DOHH2 (cell line): ENCODE measurements around the gene ADAMTS8.

Experiments
- H3F3A ChIP-seq: fragments of 200-600 bp; sonication (generic), shearing (Covaris generic); 2 replicates; pipeline ENCODE4 v1.6.0; 2016; ENCODE audit warnings: antibody characterized with exemption, mild to moderate bottlenecking; ENCODE audit not compliant: control insufficient read depth, insufficient read depth
- H3K27ac ChIP-seq: fragments of 200-600 bp; sonication (generic); 2 replicates; pipeline ENCODE4 v1.5.1; 2014; ENCODE audit warnings: low read depth, mild to moderate bottlenecking, low read length, moderate library complexity
- H3K27me3 ChIP-seq: fragments of 200-600 bp; sonication (generic); 2 replicates; pipeline ENCODE4 v1.6.1; 2014; ENCODE audit warnings: mild to moderate bottlenecking, low read length, mixed read lengths; ENCODE audit not compliant: control insufficient read depth
- H3K36me3 ChIP-seq: fragments of 200-600 bp; sonication (generic); 2 replicates; pipeline ENCODE4 v1.6.1; 2014; ENCODE audit warnings: mild to moderate bottlenecking, low read length, moderate library complexity, mixed read lengths; ENCODE audit not compliant: control insufficient read depth
- H3K4me1 ChIP-seq: fragments of 200-600 bp; sonication (generic); 2 replicates; pipeline ENCODE4 v1.6.1; 2014; ENCODE audit warnings: mild to moderate bottlenecking, low read length, mixed read lengths; ENCODE audit not compliant: control insufficient read depth
- H3K4me2 ChIP-seq: fragments of 200-600 bp; sonication (generic); 2 replicates; pipeline ENCODE4 v1.6.0; 2014; ENCODE audit warnings: mild to moderate bottlenecking, low read length, moderate library complexity
- H3K4me3 ChIP-seq: fragments of 200-600 bp; sonication (generic); 2 replicates; pipeline ENCODE4 v1.5.1; 2014; ENCODE audit warnings: mild to moderate bottlenecking, low read length, mixed read lengths
- H3K79me2 ChIP-seq: fragments of 200-600 bp; sonication (generic); 2 replicates; pipeline ENCODE4 v1.6.1; 2014; ENCODE audit warnings: mild to moderate bottlenecking, low read length, mixed read lengths; ENCODE audit not compliant: control insufficient read depth
- H3K9me2 ChIP-seq: fragments of 200-600 bp; sonication (generic); replicated peaks from 2 replicates; pipeline ENCODE4 v1.6.1; 2014; ENCODE audit warnings: mild to moderate bottlenecking, low read length, mixed read lengths; ENCODE audit not compliant: control insufficient read depth
- H3K9me3 ChIP-seq: fragments of 200-600 bp; sonication (generic); 2 replicates; pipeline ENCODE4 v1.6.1; 2014; ENCODE audit warnings: antibody characterized with exemption, low read length, mixed read lengths; ENCODE audit not compliant: control insufficient read depth, insufficient read depth
- H4K20me1 ChIP-seq: fragments of 200-600 bp; sonication (generic); 2 replicates; pipeline ENCODE4 v1.6.0; 2014; ENCODE audit warnings: low read depth, mild to moderate bottlenecking, antibody characterized with exemption, low read length, moderate library complexity; ENCODE audit not compliant: control insufficient read depth, insufficient read depth
- EZH2phosphoT487 ChIP-seq: fragments of 200-600 bp; sonication (generic); IDR thresholded peaks from 2 replicates; pipeline ENCODE4 v1.6.1; 2017; ENCODE audit warnings: borderline replicate concordance, mild to moderate bottlenecking, antibody characterized with exemption, low read length, moderate library complexity, mixed read lengths
- TF ChIP-seq, protein P1 (sequence below): fragments of 200-600 bp; sonication (generic); IDR thresholded peaks from one replicate; pipeline ENCODE4 v1.5.1; 2014; ENCODE audit warnings: antibody characterized with exemption, mild to moderate bottlenecking, low read depth, low read length; ENCODE audit not compliant: poor library complexity, severe bottlenecking

ADAMTS8 gene

DNA sequence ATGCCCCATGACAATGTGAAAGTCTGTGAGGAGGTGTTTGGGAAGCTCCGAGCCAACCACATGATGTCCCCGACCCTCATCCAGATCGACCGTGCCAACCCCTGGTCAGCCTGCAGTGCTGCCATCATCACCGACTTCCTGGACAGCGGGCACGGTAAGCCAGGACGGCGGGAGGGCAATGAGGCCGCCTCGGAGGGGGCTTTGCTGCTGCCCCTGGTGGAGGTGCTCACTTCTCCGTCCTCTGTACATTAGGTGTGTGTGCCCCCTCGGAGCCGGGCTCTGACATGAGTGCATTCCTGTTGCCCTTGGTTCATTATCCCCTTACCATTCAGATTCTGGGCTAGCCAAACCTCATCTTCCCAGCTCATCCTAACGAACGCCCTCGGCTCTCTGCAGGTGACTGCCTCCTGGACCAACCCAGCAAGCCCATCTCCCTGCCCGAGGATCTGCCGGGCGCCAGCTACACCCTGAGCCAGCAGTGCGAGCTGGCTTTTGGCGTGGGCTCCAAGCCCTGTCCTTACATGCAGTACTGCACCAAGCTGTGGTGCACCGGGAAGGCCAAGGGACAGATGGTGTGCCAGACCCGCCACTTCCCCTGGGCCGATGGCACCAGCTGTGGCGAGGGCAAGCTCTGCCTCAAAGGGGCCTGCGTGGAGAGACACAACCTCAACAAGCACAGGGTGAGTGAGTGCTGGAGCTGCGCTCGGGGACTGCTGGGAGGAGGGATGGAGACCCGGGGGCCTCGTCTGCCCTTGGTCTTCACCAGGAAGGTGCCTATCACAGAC, 33.9 kb upstream of the ADAMTS8 start:
- TF ChIP-seq, protein P1, sequence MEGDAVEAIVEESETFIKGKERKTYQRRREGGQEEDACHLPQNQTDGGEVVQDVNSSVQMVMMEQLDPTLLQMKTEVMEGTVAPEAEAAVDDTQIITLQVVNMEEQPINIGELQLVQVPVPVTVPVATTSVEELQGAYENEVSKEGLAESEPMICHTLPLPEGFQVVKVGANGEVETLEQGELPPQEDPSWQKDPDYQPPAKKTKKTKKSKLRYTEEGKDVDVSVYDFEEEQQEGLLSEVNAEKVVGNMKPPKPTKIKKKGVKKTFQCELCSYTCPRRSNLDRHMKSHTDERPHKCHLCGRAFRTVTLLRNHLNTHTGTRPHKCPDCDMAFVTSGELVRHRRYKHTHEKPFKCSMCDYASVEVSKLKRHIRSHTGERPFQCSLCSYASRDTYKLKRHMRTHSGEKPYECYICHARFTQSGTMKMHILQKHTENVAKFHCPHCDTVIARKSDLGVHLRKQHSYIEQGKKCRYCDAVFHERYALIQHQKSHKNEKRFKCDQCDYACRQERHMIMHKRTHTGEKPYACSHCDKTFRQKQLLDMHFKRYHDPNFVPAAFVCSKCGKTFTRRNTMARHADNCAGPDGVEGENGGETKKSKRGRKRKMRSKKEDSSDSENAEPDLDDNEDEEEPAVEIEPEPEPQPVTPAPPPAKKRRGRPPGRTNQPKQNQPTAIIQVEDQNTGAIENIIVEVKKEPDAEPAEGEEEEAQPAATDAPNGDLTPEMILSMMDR = no peak
- TF ChIP-seq EZH2phosphoT487 = no peak
- H3K4me1 ChIP-seq = no peaks in the 10 kb centered on the region

DNA sequence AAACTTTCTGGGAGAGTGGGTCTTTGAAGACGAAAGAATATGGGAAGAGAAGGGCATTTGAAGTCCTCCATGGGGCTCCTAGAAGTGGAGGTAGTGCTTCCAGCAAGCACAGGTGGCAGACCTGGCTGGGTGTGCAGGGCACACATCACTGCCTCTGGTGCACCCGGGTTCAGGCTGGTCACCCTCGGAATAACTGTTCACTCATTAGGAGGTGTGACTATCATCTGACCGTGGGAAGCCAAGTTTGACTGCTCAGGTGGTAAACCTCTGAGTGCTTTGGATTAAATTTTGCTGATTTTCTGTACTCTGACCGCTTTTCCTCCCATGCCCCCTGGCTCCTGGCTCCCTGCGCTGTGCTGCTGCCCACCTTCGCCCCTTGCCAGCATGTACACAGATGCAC, 31.1 kb upstream of the ADAMTS8 start:
- H3K36me3 ChIP-seq = no peaks in the 10 kb centered on the region
- H3K9me3 ChIP-seq = no peaks in the 10 kb centered on the region
- H3K9me2 ChIP-seq = no peaks in the 10 kb centered on the region
- no peaks in the 10 kb centered on the region for H3K79me2 ChIP-seq
- H3F3A ChIP-seq = no peaks in the 10 kb centered on the region
- TF ChIP-seq, protein P1 = no peak
- no peak for TF ChIP-seq EZH2phosphoT487
- H3K27me3 ChIP-seq = no peaks in the 10 kb centered on the region
- no peaks in the 10 kb centered on the region for H4K20me1 ChIP-seq
- no peak overlapping the region for H3K4me2 ChIP-seq
- H3K27ac ChIP-seq = no peak overlapping the region
- H3K4me3 ChIP-seq = no peak overlapping the region
- H3K4me1 ChIP-seq = no peaks in the 10 kb centered on the region

More for the DNA sequence above, 33.9 kb upstream of the ADAMTS8 start:
- H3K9me2 ChIP-seq = no peaks in the 10 kb centered on the region
- no peaks in the 10 kb centered on the region for H3F3A ChIP-seq
- H3K36me3 ChIP-seq = no peaks in the 10 kb centered on the region
- H3K9me3 ChIP-seq = no peaks in the 10 kb centered on the region
- H3K27me3 ChIP-seq = no peaks in the 10 kb centered on the region
- H3K4me2 ChIP-seq = no peak overlapping the region
- H4K20me1 ChIP-seq = no peaks in the 10 kb centered on the region
- H3K27ac ChIP-seq = no peak overlapping the region
- no peak overlapping the region for H3K4me3 ChIP-seq
- no peaks in the 10 kb centered on the region for H3K79me2 ChIP-seq

DNA sequence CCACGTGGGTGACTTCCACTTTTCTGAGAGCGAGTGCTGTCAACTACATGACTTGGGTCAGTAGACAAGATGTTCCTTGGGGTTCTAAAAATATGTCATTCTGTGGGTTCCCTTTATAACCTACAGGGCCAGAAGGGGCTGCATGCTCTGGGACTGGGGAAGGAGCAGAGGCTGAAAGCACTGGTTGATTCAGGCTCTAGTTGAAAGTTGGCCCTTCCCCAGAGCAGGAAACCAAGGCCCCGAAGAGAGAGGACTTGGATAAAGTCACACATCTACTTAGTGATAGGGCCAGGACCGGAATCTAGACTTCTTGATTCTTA, 30.0 kb upstream of the ADAMTS8 start:
- H3K4me1 ChIP-seq = no peaks in the 10 kb centered on the region
- H3K4me2 ChIP-seq = no peak overlapping the region
- no peaks in the 10 kb centered on the region for H3F3A ChIP-seq
- no peaks in the 10 kb centered on the region for H3K9me2 ChIP-seq
- no peak overlapping the region for H3K27ac ChIP-seq
- H3K79me2 ChIP-seq = no peaks in the 10 kb centered on the region
- no peaks in the 10 kb centered on the region for H4K20me1 ChIP-seq
- no peak overlapping the region for H3K4me3 ChIP-seq
- H3K27me3 ChIP-seq = no peaks in the 10 kb centered on the region
- H3K9me3 ChIP-seq = no peaks in the 10 kb centered on the region
- TF ChIP-seq, protein P1 = no peak
- no peak for TF ChIP-seq EZH2phosphoT487
- no peaks in the 10 kb centered on the region for H3K36me3 ChIP-seq
